Hypothalamus (tissue), 51 donors: ENCODE results near the gene ALDH16A1.
"Not testable (repeated sequence)": the region's sequence is repeated elsewhere in the genome, so short reads cannot be mapped to it uniquely, and the experiment has no call there.

Experiments used
- DNase-seq, 51 donors: peaks; one replicate each; lab custom pipeline; 2025; lab: John Stamatoyannopoulos, UW

ALDH16A1 gene

GRCh38 chr19:49459388-49459787 lies 6.4 kb downstream of the ALDH16A1 start:
- no peak for DNase-seq

DNA sequence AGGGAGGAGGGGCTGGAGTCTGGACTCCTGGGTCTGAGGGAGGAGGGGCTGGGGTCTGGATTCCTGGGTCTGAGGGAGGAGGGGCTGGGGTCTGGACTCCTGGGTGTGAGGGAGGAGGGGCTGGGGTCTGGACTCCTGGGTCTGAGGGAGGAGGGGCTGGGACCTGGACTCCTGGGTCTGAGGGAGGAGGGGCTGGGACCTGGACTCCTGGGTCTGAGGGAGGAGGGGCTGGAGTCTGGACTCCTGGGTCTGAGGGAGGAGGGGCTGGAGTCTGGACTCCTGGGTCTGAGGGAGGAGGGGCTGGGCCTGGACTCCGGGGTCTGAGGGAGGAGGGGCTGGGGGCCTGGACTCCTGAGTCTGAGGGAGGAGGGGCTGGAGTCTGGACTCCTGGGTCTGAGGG lies 8.1 kb downstream of the ALDH16A1 start:
- DNase-seq = not testable (repeated sequence)

DNA sequence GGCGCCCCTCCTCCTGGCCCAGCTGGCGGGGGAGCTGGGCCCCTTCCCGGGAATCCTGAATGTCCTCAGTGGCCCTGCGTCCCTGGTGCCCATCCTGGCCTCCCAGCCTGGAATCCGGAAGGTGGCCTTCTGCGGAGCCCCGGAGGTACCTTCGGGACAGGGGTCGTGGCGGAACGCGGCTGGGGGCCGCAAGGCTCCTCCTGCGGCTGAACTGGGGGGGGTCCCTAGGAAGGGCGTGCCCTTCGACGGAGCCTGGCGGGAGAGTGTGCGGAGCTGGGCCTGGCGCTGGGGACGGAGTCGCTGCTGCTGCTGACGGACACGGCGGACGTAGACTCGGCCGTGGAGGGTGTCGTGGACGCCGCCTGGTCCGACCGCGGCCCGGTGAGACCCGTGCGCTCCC lies 8.6 kb downstream of the ALDH16A1 start:
- no peak for DNase-seq

GRCh38 chr19:49462492-49462891 lies 9.5 kb downstream of the ALDH16A1 start:
- DNase-seq = no peak

DNA sequence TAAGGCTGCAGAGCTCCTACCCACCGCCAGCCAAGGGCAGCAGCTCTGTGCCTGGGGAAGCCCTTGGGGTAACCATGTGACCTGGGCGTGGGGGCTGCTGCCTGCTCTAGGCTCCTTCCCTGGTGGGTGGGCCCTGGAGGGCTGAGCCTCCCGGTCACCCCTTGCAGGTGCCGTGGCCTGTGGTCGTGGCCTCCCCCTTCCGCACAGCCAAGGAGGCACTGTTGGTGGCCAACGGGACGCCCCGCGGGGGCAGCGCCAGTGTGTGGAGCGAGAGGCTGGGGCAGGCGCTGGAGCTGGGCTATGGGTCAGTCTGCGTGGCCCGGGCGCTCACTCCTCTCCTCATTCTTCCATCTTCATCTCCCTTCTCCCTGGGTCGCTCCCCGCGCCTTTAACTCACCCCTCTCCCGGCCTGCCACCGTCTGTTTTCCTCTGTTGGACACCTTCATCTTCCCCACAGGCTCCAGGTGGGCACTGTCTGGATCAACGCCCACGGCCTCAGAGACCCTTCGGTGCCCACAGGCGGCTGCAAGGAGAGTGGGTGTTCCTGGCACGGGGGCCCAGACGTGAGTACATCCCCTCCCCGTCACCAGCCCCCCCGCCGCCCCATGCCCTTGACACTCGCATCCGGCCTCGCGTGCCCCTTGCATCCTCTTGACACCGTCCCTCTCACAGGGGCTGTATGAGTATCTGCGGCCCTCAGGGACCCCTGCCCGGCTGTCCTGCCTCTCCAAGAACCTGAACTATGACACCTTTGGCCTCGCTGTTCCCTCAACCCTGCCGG lies 11.1 kb downstream of the ALDH16A1 start:
- no peak for DNase-seq

GRCh38 chr19:49465371-49465770 lies 12.3 kb downstream of the ALDH16A1 start:
- DNase-seq = no peak

DNA sequence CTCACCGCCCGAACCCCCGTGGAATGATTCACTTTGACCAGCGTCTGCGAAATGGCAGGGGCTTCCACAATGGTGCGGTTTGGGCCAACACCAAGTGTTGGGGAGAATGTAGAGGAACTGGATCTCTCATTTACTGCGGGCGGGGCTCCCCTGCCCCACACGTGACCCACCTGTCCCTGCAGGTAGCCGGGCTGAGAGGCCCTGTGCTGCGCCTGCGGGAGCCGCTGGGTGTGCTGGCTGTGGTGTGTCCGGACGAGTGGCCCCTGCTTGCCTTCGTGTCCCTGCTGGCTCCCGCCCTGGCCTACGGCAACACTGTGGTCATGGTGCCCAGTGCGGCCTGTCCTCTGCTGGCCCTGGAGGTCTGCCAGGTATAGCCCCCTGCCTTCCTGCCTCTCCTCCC lies 15.2 kb downstream of the ALDH16A1 start:
- DNase-seq = no peak

DNA sequence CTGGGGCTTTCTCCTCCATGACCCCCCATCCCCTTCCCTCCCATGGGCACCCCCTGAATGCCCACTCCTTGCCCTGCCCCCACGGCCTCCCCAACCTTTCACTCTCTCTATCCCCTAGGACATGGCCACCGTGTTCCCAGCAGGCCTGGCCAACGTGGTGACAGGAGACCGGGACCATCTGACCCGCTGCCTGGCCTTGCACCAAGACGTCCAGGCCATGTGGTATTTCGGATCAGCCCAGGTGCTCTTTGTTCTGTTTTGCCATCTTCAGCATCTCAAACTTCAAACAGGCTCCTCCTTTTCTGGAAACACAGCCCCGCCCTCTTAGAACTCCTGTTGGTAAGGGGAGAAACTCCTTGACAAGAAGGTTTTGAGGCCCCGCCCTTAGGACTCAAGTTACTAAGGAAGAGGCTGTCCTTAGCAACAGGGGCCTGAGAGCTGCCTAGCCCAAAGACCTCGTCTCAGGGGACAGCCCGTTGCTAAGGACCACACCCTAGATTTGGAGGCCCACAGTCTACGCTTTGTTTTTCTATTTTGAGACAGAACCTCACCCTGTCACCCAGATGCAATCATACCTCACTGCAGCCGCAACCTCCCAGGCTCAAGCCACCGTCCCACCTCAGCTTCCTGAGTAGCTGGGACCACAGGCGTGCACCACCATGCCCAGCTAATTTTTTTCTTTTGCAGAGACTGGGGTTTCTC lies 15.9 kb downstream of the ALDH16A1 start:
- DNase-seq = no peak

DNA sequence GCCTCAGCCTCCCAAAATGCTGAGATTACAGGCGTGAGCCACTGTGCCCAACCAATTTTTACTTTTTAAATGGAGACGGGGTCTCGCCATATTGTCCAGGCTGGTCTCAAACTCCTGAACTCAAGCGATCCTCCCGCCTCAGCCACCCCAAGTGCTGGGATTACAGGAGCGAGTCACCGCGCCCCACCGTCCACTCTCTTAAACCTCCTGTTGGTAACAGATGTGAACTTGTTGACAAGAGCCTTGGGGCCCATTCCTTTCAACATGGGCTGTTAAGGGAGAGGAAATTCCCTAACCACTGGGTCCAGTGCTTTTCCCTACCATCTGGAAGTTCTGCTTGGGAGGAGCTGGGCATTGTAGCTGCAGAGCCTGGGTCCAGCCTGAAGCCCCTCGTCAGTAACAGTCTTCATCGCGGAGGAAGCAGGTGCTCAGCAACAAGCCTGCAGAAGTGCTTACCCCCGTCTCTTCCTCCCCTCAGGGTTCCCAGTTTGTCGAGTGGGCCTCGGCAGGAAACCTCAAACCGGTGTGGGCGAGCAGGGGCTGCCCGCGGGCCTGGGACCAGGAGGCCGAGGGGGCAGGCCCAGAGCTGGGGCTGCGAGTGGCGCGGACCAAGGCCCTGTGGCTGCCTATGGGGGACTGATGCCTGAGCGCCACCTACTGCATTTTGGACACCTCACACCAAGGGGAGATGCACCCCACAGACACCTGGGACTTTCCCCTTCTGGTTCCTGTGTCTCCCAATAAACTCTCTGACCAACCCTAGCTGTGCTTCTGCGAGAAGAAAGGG lies 17.0 kb downstream of the ALDH16A1 start:
- DNase-seq = no peak

DNA sequence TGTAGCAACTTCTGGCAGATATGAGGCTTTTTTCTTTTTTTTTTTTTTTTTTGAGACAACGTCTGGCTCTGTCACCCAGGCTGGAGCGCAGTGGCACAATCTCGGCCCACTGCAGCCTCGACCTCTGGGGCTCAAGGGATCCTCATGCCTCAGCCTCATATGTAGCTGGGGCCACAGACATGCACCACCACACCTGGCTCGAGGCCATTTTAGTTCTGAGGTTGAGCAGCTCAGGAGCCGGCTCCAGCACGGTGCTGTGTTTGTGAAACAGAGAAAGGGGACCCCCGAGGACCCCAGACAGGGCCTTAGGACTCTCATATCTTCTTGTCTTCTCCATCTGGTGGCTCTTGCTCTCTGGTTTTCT lies 17.6 kb downstream of the ALDH16A1 start:
- DNase-seq = no peak

DNA sequence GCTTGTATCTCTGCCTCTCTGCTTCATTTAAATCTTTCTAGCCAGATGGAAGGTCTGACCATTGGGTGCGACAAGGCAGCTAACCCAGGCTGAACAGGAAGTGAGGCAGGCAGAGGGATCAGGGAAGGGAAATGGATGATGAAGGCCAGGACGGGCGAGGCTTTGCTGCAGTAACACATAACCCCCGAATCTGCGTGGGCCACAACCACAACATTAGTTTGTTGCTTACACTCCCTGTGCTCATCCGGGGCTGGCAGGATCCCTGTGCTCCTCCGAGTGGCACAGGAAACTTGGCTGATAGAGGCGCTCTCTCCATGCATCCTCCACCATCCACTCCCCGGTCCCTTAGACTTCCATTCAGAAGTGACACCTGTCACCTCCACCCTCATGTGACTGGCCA lies 19.9 kb downstream of the ALDH16A1 start:
- DNase-seq = no peak

GRCh38 chr19:49473501-49473867 lies 20.5 kb downstream of the ALDH16A1 start:
- not testable (repeated sequence) for DNase-seq

DNA sequence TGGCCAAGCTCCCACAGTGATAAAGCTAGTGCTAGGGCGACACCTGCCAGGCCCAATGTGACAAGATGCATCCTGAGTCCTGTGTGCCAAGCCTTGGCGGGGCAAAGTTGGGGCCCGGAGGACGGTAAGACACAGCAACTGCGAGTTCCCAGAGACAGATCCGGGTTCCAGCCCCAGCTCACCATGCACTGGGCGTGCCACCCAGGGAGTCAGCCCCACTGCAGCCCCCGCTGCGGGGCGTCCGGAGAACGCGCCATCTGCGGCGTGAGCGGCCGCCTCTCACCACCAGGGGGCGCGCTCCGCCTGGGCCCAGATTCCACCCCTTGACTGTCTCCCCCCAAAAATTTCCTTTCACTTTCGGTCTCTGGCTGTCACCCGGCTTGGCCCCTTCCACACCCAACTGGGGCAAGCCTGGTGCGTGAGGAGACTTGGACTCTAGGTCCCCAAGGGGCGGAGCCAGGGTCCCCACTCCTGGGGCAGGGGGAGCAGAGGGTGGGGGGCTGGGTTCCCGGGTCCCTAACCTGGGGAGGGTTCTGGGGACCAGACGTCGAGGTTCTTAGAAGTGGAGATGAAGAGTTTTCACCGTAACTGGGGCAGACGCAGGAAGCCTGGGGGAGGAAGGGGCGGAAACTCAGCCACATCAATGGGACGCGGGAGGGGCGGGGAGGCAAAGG lies 21.0 kb downstream of the ALDH16A1 start, which contains the start of gene FLT3LG:
Gene FLT3LG (plus strand): TSS at position 348 of the 674 bp plus-strand sequence. CDS start 425 bp downstream, outside the sequence.
- peak in 46 of 51 donors; percentile 4 to 75 (median 44) for DNase-seq

DNA sequence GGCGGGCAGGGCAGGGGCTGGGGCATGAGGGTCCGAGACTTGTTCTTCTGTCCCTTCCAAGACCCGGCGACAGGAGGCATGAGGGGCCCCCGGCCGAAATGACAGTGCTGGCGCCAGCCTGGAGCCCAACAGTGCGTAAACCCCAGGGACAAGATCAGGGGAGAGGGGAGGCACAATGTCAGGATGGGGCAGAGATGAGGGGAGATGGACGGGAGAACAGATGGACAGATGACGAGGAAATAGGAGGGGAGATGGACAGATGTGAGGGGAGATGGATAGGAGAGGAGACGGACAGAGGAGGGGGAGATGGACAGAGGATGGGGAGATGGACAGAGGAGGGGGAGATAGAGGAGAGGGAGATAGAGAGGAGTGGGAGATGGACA lies 21.5 kb downstream of the ALDH16A1 start:
- DNase-seq = no peak

- DNase-seq = no peak
These were observed 22.3 kb downstream of the ALDH16A1 start for GRCh38 chr19:49475191-49475917.

GRCh38 chr19:49475995-49476880 lies 23.2 kb downstream of the ALDH16A1 start:
- DNase-seq = peak in 20 of 51 donors; percentile 3 to 54 (median 22)

- no peak for DNase-seq
These were observed 27.1 kb downstream of the ALDH16A1 start for GRCh38 chr19:49479975-49480628.

DNA sequence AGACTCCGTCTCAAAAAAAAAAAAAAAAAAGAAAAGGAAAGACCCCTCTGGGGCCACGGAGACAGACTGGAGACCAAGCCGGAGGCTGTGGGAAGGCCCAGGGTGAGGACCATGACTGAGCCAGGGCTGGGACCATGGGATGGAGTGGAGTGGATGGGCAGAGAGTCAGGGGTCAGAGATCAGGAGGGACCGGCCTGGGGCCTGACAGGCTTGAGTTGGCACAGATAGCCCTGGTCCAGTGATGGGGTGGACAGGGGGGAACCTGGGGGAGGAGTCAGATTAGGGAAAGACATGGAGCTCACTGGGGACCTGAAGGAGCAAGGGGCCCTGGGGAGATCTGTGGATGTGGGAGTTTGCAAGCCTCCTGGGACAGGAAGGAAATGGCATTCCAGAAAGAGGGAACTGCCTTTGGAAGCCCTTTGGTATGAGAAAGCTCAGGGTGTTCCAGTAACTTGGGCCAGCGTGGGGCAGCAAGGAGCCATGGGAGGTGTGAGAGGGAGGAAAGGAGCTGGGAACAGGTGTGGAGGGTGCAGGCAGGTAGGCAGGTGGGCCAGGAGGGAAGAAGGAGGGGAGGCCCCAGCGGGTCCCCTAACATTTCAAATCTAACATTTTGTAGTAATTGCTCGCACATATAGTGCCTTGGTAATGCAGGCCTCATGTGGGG lies 28.1 kb downstream of the ALDH16A1 start:
- DNase-seq = no peak
